Left forelimb (tissue), 1 donor: ENCODE results near the gene MRPS9.

Source experiments
- DNase-seq: peaks from one replicate; pipeline ENCODE4 v3.0.0-alpha.2; 2018; ENCODE audit warnings: low spot score

The MRPS9 gene

GRCh38 chr2:105118960-105119359 is 81.1 kb downstream of the MRPS9 start:
- no peak for DNase-seq

- no peak for DNase-seq
Observed at GRCh38 chr2:105121434-105121833, 83.6 kb downstream of the MRPS9 start.

GRCh38 chr2:105125428-105125827 is 87.6 kb downstream of the MRPS9 start:
- no peak for DNase-seq

GRCh38 chr2:105125920-105126319 is 88.1 kb downstream of the MRPS9 start:
- DNase-seq = no peak

- DNase-seq = no peak
Observed at GRCh38 chr2:105126336-105126735, 88.5 kb downstream of the MRPS9 start.

- no peak for DNase-seq
Observed at GRCh38 chr2:105127289-105127915, 89.5 kb downstream of the MRPS9 start.

- DNase-seq = no peak
Observed at GRCh38 chr2:105129722-105130232, 91.9 kb downstream of the MRPS9 start.

- no peak for DNase-seq
Observed at GRCh38 chr2:105130546-105130945, 92.7 kb downstream of the MRPS9 start.

- DNase-seq = no peak
Observed at GRCh38 chr2:105134081-105134480, 96.2 kb downstream of the MRPS9 start.

- no peak for DNase-seq
Observed at GRCh38 chr2:105135436-105135835, 97.6 kb downstream of the MRPS9 start.

- no peak for DNase-seq
Observed at GRCh38 chr2:105136394-105136793, 98.5 kb downstream of the MRPS9 start.

GRCh38 chr2:105138643-105139042 is 100.8 kb downstream of the MRPS9 start:
- DNase-seq = no peak

- no peak for DNase-seq
Observed at GRCh38 chr2:105139556-105140239, 101.8 kb downstream of the MRPS9 start.

- DNase-seq = no peak
Observed at GRCh38 chr2:105140240-105140568, 102.3 kb downstream of the MRPS9 start.

- DNase-seq = no peak
Observed at GRCh38 chr2:105141099-105141614, 103.3 kb downstream of the MRPS9 start.

GRCh38 chr2:105142239-105142638 is 104.4 kb downstream of the MRPS9 start:
- DNase-seq = no peak

GRCh38 chr2:105143094-105143466 is 105.2 kb downstream of the MRPS9 start:
- no peak for DNase-seq

- DNase-seq = no peak
Observed at GRCh38 chr2:105143467-105144151, 105.7 kb downstream of the MRPS9 start.

- DNase-seq = no peak
Observed at GRCh38 chr2:105144152-105144940, 106.5 kb downstream of the MRPS9 start.

- DNase-seq = no peak
Observed at GRCh38 chr2:105144941-105145300, 107.1 kb downstream of the MRPS9 start.

GRCh38 chr2:105149272-105149671 is 111.4 kb downstream of the MRPS9 start:
- DNase-seq = no peak
